IPS DF 19.7 (cell line): ENCODE data around the gene MACC1.

Experiments
- DNase-seq: peaks from one replicate; pipeline ENCODE4 v3.0.0-alpha.2; 2013; ENCODE audit warnings: low read depth, low spot score

Gene MACC1

DNA sequence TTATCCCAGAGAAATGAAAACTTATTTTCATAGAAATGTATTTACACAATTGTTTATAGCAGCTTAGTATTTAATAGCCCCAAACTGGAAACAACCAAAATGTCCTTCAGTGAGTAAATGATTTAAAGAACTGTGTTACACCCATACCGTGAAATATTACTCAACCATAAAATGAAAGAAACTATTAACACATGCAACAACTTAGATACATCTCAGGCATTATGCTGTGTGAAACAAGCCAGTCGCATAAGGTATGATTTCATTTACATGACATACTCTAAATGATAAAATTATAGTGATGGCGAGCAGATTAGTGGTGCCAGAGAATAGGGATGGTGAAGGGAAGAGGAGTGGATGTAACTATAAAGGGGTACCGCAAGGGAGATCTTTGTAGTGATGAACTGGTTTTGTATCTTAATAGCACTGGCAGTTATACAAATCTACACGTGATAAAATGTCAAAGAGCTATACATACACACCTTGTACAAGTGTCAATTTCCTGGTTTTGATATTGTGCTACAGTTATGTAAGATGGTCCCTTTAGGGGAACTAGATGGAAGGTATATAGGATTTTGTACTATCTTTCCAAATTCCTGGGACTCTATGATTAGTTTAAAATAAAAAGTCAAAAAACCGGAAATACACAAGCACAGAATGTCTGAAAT is 40.5 kb downstream of the MACC1 start:
- DNase-seq: no peak

DNA sequence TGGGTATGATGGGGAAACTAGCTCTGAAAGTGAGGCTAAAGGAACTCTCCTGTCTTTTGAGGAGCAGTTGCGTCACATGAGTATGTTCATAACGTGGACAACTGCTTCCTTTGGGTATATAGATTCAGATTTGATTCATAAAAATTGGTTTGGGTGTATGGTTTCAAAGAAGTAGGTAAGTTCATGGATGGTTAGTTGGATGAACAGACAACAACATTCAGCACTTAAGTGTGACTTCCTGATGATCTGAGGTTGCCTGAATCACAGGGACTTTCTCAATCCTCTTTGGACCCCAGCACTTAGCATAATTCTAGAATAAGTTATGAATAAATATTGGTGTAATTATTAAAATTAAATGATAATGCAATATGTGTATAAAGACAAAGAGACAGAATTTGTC is 43.4 kb downstream of the MACC1 start:
- DNase-seq: no peak

DNA sequence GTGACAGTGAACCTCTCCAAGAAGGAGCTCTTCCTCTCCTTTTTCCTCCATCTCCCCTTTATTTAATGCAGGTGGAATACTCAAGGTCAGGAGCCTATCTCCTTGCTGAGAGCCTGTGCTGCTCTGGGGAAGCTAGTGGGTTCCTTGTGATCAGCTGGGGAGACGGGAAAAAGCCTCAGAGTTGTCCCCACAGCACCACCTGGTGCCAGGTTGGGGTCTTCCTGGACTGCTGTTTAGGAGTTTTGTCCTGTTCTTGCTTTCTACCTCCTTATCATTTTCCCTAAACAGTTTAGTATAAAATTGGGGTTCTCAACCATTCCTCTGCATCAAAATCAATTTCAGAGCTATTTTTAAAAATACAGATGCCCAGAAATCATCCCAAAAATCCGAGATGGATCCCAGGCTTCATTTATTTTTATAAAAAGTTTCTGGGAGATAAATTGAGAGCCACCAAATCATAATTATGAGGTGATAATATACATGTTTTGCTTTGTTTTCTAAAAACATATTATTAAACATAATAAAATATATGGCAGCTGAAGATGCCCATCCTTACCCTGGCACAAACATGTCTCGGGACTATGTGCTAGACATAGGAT is 44.3 kb downstream of the MACC1 start:
- DNase-seq: peak; percentile 64

DNA sequence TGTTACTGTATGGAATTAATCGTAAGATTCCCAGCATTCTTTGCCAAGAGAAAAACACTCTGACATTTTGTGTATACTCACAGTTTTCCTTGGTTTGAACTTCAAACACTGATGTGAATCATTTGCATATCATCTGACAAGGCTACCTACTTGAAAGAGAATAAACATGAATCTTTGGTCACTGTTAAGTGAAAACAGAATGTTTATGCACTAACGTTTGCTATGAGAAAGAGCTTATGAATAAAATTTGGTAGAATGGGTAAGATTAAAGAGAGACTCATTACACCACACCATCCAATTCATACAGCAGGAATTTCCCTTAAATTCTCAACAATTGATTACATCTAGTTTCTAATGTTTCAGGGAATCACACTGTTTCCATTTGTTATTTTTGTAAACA is 46.6 kb downstream of the MACC1 start:
- no peak for DNase-seq

DNA sequence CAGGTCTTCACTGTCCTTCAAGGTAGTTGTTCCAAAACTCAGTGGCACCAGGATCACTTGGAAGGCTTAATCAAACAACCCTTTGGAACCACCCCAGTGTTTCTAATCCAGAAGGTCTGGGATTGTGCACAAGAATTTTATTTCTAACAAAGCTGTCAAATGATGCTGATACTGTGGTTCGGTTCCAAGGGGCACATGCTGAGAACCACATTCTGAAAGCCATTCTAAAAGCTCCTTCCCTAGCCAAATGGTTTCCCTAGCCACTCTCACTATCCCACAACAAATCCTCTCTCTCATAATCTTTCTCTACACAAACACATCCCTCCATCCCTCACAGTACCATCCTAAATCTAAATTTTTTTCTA is 52.1 kb downstream of the MACC1 start:
- no peak for DNase-seq

DNA sequence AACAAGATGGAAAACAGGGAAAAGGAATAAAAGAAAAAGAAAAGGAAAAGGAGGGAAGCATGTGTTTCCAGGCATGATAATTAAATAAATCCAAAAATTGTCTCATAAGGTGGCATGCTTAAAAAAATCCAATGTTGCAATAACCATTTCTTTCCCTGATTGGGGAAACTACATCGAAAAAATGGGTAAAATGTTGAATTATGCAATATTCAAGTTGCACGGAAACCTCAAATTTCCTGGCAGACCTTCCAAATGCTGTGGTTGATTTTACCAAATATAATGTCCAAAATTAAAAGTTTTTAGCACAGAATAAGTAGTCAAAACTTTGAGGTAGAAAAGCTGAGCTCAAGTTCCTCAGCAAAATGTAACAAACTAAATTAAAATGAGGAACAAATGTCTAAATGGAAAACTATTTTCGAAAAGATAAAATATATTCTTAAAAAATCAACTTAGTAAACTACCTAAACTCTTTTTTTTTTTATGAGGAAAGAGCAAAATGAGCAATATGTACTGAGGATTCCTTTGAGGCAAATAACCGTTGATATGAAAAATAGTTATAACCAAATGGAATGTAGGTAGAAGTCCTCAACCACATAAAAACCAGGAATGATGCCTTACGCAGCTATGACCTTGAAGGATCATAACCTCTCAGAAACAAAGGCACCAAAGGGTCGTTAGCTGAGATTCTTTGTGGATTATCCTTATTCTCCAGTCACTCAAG is 52.6 kb downstream of the MACC1 start:
- DNase-seq: no peak

DNA sequence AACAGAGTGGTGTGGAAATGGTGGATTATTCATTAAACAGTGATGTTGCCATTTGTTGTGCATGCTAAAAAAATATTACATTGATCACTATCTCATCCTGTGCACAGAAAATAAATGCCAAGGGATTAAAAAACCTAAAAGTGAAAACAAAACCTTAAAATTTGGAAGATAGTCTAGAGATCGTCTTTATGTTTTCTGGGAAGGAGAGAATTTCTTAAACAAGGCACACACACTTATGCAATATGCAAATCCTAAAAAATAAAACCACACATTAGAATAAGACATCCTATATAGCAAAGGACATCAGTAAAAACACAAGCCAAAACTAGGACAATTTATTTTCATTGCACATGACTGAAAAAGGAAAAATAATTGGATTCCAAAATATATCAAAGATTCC is 54.5 kb downstream of the MACC1 start:
- no peak for DNase-seq

DNA sequence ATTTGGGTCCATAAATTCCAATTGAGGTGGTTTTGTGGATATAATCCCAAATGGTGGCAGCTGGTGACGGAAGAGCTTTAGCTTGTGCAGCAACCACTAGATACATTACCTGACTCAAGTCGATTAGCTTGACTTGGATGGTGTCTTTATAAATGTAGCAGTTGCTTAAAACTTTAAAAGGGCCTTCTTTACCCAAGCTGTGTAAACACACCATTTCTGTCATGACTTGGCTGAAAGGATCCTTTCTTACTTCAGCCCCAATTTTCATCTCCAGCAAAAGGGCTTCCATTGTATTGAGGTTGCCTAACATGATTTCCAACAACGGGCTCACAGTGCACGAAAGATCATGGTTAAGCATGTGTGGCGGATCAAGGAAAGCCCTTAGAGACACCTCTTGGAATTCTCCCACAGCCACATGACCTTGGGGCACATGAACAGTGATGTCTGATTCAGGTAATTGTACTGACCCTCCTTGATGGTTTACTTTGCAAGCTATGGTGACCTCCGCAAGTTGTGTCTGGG is 57.9 kb downstream of the MACC1 start:
- DNase-seq: no peak

DNA sequence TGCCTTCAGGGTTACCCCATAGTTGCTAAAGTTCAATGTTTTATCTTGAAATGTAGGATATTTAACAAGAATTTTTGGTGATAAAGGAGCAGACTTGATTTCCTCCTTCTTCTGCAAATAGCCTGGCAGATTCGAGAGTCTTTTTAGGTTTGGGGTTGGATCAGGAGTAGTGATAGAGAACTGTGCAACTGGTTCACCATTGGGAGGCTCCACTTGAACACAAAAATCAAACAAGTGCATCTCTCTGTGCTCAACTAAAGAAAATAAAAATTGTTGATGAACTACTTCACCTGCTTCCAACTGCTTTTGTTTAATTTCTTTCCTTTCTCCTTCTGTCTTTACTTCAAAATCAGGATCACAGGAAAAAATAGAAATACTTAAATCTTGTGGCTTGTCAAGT is 58.5 kb downstream of the MACC1 start:
- DNase-seq: no peak

DNA sequence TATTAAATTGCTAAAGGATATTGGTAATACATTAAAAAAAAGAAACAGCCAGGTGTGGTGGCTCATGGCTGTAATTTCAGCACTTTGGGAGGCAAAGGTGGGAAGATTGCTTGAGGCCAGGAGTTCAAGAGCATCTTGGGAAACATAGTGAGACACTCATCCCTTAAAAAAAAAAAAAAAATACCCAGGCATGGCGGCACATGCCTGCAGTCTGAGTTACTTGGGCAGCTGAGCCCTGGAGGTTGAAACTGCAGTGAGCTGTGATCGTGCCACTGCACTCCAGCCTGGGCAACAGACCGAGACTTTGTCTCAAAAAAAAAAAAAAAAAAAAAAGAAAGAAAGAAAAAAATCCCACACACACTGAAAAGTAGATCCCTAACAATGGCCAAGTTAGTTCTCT is 59.7 kb downstream of the MACC1 start:
- DNase-seq: no peak

DNA sequence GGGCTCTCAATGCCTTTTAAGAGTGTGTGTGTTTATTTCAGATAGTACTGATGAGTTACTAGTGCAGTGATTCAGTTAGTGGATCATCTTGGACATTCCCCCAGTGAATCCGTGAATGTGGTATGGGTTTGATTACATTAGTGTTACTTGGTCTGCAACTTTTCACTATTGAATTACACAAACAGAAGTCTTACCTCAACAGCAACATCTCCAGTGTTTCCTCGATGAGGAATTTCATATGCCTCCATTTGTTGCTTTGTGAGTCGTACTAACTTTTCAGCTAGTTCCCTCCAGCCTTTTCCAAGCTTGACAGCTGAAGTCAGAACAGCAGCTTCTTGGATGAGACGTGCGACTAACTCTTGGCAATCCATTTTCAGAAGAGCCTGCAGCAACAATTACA is 63.2 kb downstream of the MACC1 start:
- no peak for DNase-seq

DNA sequence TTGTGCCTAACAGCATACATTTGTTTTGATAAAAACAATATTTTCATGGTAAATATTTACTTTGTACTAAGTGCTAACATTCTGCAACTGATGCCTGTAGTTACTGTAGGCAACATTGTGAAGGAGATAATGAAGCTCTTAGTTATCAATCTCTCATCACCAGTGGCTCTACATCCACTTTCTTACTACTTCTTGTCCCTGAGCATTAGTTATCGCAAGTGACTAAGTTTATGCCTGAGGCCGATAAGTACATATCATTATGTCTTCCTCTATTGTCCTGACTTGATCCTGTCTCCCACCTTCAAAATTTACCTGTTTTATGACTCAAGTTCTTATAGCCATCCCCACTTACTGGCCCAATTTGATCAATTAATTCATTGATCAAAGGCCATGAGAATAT is 63.6 kb downstream of the MACC1 start:
- DNase-seq: no peak

DNA sequence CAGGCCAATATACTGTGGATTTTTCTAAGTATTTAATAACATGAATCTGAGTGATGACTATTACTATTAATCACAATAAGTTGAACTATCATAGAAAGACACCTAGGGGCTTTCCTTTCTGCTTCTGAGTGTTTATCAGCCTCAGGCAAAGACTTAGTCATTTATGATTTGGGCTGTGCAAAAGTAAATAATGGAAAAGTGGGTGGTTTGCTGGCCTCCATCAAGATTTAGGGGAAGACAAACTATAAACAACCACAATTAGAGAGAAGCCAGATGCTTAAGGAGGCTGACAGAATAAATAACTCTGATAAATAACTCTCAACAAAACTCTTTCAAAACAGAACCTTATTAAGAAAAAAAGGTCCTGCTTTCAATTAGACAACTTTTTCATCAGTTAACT is 64.7 kb downstream of the MACC1 start:
- no peak for DNase-seq

DNA sequence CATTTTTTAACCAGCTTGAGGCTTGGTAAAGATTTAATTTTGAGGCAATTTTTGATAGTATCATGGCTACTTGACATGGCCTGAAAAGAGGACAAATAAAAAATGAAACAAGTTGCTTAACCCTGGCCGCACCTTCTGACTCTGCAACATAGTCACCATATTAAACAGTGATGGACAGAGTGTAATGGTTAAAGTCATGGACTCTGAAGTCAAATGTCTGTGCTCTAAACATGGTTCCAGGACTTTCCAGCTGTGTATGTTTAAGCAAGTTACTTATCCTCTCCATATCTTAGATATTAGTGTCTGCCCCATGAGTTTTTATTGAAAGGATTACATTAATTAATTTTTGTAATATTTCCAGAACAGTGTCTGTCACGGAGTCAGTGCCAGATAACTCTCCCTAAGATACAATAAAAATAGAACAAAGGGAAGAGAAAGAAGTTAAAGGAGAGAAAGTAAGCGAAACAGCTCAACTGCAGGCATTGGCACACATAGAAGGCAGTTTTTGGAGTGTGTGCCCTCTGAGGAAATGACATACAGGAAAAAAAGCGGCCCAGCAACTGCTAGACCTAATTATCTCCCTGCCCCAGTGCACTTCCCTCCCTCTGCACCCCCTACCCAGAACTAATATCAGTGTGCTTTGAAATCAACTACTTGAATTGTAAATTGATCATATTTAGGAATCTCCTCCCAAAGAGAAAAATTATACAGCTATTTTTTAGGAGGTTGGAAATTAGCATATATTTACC is 65.3 kb downstream of the MACC1 start:
- DNase-seq: no peak

DNA sequence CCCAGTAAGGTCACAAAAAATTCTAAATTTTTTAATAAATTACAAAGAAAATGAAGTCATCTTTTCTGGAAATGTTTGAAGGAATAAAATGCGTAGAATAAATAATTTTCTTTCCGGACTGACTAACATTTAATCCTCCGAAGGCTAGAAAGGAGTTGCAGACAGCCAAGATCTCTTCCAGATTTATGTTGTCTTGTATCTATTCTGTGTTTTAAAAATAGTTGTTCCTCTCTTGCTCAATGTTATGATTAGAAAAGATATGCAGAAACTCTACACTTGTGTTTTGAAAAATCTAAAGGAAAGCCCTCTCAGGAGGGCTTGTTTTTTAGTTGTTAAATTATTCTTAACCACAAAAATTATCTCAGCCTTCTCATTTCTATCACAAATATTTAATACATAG is 70.7 kb downstream of the MACC1 start:
- DNase-seq: no peak

DNA sequence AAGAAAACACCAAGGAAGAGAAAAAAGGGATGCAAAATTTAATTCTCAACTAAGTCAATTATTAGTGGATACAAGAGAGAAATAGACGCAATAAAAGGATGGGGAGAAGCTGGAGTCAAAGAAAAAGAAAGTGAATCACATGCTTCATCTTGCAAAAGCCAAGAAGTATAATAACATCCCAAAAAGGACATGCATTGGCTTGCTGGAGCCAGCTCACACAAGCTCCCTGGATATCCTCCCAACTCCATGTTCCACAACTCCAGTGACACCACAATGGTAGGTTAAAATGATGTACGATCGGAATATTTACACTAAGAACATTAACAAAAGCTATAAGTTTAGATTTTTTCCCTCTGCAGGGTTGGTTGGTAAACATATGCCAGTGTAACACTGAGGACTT is 72.4 kb downstream of the MACC1 start:
- no peak for DNase-seq

DNA sequence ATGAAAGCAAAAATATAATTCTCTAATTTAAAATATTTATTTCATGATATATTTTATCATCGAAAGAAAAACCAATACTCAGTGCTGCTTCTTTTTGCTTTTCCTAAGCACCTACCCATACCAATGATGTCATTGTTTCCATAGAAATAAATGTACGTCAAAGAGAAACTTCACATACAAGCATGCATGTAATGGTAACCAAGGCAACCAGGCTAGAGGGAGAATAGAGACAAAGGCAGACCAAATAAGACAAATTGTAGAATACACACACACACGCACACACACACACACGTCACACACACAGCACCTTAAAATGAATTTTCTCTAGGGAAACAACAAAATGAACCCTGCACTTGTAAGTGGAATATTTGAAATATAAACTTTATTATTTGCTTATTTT is 75.5 kb downstream of the MACC1 start:
- no peak for DNase-seq

DNA sequence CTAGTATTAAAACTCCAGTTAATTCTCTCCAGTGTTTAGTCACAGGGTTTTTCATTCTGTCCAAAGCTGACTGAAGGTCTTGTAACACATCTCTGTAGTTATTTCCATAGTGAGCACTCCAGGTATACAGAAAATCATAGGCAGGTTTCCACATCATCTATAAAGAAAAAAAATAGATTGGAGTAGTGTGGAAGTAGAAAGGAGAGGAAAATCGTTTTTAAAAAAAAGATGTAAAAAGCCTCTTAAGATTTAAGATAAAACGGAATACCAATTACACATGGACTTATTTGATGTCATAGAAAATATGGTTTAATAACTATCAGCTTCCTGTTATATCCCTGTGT is 76.2 kb downstream of the MACC1 start:
- DNase-seq: no peak

DNA sequence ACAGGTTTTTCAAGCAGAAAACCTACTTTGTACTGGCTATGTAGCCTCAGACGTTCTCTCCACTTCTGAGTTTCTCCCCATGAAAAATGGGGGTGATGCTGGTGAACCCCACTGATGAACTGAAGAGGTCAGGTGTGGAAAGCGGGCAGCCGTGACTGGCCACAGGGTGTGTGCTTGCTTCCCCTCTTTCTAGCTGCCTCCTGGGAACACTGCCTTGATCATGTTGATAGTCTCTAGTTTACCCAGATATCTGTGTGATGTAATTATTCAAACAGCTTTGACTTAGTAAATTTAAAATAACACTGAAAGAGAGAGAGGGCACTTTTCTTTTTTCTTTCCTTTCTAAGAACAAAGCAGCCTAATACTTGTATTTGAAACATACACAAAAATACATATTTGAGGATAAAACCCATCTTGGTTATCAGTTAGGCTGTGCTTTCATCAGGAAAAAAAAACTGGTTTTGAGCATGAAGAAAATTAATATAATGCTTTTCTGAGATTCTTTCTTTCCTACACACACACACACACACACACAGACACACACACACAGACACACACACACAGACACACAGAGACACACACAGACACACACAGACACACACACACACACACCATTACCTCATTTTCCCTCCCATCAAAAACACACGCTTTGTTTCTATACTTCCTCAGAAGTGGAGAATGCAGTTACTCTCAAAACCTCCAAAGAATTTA is 76.7 kb downstream of the MACC1 start:
- DNase-seq: no peak

DNA sequence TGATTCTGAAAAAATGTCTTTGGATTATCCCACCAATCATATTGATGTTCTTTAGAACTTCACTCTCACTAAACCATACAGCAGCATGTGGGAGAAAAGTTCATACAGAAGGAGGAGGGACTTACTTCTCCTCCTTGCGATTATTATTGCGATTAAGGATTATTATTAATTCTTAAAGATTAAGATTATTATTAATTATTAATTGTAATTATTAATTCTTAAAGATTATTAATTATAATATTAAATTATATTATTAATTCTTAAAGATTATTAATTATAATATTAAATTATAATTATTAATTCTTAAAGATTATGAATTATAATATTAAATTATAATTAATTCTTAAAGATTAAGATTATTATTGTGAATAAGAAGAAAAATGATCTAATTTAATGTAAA is 80.5 kb downstream of the MACC1 start:
- DNase-seq: no peak

DNA sequence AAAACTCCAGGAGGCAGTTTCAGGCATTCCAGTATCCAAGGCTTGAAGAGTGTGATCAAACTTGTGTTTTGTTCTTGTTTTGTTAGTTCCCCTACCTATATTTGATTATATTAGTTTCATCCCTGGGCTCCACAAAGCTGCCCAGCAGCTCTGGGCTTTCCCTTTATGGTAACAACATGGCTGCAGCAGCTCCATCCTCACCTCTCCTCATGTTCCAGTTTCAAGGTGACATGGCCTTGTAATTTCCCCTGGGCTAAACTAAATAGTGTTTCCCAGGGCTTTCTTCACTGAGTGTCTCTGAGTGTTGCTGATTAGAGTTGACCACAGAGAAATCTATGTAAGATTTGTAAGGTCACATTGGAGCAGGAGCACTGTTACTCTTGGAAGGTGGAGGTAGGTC is 83.4 kb downstream of the MACC1 start:
- DNase-seq: no peak

DNA sequence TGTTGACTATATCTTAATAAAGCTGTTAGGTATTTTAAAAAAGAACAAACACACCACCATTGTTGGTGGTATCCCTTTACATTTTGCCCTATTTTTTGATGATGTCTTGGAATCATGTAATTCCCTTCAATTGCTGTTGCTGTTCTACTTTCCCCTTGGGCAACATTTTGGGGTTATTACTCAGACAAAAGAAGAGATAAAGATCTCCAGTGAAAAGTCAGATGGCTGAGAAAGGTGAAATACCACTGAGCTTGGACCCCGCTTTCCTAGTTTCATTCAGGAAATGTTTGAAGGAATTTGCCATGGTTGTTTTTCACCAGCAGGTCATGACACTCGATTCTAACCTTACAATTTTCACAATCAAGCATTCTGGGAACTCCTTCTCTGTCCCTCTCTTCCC is 84.6 kb downstream of the MACC1 start:
- DNase-seq: no peak
